ENCODE data around the gene HAGH.
"Not testable (repeated sequence)": the region's sequence is repeated elsewhere in the genome, so short reads cannot be mapped to it uniquely, and the experiment has no call there.

HAGH gene

DNA sequence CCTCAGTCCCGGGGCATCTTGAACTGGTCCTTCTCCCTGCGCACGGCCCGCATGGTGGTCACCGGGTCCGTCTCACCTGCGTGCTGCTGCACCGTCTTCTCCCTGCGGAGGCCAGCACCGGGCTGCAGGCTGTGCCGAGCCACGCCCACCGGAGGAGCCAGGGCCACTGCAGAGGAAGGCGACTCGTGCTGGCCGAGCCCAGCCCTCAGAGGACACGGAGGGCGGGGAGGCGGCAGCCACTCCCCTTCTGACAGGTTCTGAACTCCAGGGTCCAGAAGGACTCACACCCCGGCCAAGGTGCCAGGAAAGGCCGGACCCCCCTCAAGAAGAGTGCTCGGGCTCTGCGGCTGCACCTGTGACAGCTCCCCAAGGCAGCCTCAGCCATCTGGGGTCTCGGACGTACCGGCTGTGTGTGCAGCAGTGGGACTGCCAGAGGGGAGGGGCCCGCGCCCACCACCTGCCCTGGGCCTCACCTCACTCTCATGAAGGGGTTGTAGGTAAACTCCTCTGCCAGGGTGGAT lies 17.3 kb downstream of the HAGH start:
- no peak for DNase-seq

DNA sequence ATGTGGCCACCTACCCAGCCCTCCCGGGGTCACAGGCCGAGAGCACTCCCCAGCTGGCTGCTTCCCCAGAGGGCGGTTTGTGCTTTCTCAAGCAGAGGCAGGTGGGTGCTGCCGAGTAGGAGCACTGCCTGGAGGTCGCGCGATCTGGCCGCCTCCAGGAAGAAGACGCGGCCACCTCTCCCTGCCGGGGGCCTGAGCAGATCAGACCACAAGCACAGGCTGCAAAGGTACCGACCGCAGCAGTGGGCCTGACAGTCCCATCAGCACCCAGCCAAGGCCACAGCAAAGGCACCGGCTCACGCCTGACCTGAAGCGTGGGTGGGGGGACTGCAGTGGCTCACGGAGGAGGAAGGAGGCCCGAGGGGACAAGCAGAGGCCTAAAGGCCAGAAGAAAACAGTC lies 17.9 kb downstream of the HAGH start:
- DNase-seq: no peak

DNA sequence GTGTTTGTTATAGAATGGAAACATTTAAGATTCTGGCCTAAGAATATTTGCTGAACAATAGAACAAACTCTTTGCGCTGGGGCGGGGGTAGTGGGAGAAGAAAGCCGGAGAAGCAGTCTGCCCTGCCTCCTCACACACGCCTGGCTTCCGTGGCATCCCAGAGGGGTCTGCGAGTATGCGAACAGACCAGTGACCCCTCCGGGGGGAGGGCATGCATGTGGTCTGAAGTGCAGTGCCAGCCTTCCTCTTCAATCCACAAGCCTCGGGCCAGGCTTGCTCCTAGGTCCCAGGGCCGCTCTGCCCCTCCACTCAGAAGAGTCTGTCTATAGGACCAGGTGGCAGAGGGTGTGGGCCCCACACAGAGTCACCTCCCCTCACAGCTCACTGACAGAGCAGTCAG lies 19.0 kb downstream of the HAGH start:
- no peak for DNase-seq

DNA sequence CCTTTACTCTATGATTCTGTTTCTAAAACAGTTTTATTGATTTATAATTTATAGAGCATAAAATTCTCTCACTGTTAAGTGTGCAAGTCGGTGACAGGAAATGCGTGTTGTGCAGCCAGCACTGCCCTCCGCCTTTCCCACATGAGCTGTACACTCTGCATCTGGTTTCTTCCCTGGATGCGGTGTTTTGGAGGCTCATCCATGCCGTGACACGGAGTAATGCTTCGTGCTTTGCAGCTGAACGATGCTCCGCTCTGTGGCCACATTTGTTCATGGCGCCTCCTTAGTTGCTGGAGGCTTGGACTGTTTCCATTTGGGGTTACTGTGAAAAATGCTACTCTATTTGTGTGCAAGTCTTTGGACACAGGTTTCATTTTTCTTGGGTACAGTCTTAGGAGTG lies 25.9 kb downstream of the HAGH start:
- DNase-seq: no peak

DNA sequence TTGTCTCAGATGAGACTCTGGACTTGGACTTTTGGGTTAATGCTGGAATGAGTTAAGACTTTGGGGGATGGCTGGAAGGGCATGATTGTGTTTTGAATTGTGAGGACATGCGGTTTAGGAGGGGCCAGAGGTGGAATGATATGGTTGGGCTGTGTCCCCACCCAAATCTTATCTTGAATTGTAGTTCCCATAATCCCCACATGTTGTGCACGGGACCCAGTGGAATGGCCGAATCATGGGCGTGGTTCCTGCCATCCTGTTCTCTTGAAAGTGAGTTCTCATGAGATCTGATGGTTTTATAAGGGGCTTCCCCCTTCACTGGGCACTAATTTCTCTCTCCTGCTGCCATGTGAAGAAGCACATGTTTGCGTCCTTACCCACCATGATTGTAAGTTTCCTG lies 27.4 kb downstream of the HAGH start:
- DNase-seq: not testable (repeated sequence)

DNA sequence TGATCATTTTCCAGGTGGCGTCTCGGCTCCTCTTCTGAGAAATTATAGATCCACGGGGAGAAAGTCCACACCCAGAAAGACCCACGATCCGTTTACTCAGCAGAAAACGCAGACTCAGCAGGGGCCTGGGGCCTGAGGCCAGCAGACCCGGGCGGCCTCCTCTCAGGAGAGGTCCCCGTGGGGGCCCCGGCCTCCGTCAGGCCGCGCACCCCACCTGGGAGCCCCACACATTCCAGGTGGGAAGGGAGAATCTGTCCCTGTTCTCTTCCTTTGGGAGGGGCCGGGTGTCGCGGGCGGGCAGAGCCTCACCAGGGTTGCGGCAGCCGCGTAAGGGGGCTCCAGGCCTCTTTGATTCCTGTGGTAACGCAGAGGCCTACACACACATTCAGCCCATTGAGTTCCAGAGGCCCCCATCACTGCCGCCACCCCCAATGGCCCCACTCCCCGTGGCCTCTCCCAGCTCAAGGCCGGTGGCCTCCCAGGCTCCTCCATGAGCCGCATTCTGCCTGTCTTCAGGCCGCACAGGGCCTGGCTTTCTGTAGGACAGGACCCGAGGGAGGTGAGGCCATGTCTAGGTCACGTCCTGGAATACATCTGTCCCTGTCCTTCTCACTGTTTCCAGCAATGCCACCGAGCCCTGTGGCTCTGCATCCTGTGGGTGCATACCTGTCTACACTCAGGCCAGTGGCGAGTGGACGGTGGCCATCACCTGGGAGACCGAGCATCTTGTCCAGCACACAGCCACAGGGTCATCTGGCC lies 31.5 kb downstream of the HAGH start:
- no peak for DNase-seq

DNA sequence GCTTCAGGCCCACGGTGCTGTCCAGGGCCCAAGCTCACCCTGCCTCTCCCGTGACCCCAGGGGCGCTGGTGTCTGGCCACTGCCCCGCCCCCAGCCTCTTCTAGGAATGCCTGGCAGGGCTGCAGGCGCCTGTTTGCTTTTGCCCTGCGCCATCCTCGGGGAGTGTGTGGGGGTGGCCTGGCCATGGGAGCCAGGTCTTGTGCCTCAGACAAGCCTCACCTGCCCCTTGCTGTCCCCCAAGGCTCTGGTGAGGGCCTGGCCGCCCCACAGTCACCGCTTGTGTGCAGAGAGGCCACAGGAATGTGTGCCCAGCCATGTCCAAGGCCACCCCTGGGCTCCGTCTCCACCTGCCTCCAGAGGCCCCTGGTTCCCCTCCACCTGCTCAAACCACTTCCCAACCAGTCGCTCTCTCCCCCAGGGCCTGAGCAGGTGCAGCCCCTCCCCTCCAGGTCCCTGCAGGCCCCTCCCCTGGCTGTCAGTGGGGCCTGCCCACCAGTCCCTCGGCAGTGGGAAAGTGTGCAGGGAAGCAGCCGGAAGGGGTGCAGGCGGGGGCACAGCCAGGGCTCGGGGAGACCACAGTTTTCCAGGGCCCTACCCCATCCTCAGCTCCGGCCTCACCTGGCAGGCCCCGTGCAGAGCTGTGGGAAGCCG lies 32.3 kb downstream of the HAGH start:
- DNase-seq: no peak

DNA sequence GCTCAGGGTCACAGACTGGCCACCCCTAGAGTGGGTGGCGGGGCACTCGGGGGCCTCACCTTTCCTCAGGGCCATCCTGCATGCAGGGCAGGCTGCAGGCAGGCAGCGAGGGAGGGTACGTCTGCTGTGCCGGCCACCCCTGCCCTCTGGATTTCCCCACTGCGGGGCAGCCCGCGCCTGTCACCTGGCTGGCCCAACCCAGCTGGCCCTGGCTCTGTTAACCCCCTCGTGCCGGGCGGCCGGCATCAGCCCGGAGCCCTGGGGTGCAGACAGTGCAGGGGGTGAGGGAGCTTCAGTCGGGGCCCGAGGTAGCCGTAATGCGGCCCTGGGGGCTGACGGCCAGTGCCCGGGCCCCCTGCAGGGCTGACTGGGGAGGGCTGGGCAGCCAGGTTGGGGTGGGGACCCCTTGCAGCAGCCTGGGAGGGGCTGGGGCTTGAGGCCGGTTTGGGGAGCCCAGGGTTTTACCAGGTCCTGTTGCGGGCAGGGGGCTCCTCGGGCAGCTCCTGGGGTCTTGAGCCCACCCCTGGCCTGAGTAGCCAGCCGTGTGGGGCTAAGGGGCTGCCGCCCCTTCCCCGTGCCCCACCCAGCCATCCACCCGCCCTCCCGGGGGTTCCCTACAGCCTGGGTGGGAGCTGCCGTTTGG lies 32.9 kb downstream of the HAGH start, which contains the start of gene IGFALS:
IGFALS (minus strand) TSS at position 128 of the 643 bp plus-strand sequence; CDS start at position 75, 53 bp downstream.
- no peak for DNase-seq

DNA sequence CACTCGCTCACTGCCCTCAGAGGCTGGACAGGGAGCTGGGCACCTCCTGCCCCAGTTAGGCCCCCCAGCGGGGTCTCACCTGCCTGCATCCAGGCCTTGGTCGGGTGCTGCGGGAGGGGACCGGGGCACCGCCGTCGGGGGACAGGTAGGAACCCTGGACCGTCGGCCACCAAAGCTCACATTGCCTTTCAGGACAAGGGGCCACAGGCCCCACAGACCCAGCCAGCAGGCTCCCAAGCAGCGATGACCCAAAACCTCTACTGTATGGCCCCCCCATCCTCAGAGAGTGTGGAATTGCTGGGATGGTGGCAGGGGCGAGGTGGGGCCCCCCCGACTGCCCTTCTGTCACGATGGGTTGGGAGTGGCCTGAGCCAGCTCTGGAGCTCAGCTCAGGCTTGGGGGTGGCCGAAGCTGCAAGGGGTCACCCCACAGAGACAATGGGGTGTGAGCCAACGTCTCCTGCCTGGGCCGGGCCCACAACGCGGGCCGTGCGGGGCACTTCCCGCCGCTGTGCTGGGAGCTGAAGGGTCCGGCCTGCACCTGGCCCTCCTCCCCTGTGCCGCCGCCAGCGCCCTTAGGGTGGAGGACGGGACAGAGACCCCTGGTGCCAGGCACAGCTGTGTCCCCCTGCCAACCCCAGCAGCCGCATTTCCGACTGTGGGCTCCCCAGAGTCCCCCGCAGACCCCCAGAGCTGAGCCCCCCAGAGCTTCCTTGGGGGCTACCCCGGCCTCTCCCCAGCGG lies 33.6 kb downstream of the HAGH start:
- no peak for DNase-seq

DNA sequence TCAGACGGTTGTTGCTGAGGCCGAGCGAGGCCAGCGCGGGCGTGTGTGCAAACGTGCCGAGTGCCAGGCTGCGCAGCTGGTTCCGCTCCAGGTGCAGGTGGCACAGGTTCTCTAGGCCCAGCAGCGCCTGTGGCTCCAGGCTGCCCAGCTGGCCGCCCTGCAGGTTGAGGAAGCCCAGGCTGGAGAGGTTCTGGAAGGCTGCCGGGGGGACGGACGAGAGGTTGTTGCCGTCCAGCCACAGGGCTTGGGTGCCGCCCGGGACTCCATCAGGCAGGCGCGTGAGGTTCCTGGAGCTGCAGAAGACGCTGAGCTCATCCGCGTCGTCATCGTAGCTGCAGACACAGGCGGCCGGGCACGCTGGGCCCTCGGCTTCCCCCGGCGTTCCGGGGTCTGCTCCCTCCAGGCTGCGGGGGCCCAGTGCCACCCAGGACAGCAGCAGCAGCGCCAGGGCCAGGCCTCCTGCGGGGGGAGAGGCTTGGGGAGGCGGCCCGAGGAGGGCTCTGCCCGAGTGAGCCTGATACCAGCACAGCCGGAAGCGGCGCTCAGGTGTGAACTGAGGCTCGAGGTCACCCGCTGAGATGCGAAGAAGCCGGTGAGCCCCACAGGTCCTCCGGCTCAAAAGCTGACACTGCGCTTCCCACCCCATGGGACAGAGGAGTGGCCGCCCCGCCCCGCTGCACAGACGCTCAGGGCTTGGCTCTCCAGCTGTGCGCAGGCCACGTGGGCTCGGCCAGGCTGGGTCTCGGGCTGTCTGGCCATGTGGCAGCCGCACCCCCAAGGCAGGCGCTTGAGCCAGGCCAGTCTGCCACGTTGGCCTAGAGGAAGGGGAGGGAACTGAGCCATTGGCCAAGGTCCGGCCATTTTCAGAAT lies 34.4 kb downstream of the HAGH start:
- no peak for DNase-seq

DNA sequence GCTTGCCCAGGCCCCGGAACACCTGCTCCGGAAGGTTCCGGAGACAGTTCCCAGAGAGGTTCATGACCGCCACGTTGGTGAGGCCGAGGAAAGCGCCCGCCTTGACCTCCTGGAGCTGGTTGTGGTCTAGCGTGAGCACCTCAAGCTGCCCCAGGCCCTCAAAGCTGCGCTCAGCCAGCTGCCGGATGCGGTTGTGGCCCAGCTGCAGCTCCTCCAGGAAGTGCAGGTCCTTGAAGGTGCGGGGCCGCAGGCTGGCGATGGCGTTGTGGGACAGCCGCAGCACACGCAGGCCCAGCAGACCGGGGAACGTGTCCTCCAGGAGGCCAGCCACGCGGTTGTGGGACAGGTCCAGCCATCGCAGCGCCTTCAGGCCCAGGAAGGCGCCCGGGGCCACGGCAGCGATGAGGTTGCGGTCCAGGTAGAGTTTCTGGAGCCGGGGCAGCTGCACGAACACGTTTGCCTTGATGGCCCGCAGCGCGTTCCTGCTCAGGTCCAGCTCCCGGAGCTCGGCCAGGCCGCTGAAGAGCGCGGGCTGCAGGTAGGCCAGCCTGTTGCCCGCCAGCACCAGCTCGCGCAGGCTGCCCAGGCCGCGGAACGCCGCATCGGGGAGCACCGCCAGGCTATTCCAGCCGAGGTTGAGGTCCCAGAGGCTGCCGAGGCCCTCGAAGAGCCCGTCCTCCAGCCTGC lies 35.2 kb downstream of the HAGH start:
- DNase-seq: no peak

DNA sequence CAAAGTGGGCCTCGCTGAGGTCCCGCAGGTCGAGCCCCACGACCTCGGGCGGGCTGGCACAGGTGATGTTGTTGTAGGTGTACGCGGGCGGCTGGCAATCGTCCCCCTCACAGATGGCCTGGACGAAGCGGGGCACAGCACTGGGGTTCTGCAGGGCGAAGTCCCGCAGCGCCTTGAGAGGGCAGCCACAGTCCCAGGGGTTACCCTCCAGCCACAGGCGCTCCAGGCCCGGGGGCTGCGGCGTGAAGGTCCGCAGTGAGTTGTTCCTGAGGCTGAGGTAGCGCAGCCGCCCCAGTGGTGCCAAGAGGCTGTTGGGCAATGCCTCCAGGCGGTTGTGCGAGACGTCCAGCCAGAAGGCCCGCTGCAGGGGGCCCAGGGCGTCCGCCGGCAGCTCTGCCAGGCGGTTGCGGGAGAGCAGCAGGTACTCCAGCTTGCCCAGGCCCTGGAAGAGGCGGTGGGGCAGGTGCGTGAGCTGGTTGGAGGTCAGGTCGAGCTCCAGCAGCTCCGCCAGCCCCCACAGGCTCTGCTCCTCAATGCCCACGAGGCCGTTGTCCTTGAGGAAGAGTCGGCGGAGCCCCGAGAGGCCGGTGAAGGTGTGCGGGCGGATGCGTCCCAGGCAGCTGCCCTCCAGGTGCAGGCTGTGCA lies 35.9 kb downstream of the HAGH start:
- no peak for DNase-seq

DNA sequence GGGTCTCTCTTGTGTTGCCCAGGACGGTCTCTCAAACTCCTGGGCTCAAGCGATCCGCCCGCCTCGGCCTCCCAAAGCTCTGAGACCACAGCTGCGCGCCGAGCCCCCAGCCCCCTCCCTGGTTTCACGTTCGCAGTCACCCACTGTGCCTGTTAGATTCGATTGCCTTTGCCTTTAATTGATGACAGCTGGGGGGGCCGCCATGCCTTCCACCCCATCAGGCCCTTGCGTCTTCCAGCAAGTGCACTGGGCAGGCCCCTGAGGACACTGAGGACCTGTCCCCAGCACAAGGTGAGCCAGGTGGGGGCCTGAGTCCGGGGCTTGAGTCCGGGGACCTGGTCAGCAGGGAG lies 36.4 kb downstream of the HAGH start:
- no peak for DNase-seq

DNA sequence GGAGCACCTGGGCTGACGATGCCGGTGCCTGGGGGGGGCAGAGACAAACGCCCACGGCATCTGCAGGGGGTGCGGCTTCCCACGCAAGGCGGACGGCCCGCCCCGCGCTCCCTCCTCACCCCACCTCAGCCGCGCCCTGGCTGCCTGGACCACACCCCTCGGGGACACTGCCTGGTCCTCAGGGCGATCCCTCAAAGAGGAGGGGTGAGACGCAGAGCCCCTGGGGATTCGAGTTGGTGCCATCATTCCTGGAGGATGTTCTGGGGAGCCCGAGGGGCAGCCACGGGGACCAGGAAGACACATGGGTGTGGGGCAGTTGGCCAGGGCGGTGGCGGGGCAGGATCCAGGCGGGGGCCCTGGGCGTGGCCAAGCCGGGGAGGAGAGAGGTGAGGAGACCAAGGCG lies 37.0 kb downstream of the HAGH start:
- DNase-seq: no peak

DNA sequence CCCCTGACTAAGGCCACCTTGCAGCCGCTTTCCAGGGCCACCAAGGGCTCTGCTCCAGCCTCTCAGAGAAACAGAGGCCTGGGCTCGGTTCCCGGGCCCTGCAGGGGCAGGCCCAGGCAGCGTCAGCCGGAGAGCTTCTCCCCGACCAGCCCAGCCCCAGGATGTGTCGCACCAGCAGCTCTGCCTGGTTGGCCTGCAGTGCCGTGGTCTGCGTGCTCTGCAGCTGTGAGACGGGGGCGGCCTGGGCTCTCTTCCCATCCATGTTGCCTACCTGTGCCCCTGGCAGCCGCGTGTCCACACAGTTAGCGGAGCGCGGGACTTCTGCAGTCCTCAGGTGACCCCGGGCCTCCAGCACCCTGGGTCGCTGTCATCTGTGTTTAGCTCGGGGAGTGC lies 37.9 kb downstream of the HAGH start:
- DNase-seq: no peak

DNA sequence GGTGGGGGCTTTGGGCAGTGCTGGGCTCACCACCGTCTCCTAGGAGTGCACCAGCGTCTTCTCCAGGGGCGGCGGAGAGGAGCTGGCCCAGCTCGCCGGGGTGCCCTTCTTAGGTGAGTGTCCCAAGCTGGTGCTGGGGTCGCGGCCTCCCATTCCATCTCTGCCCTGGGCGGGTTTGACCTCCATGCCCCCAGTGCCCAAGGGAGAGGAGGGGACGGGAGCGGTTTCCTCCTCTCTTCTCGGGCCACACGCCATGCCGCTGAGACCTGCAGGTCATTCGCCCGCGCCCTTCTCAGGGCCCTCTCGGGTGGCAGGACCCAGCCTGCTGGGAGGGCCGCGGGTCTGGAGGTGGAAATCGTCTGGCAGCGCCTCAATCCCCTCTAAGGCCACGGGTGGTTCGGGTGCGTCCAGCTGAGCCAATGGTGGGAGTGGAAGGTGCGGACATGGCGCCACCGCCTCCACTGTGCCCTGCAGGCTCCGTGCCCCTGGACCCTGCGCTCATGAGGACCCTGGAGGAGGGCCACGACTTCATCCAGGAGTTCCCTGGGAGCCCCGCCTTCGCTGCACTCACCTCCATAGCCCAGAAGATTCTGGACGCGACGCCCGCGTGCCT lies 38.4 kb downstream of the HAGH start:
- no peak for DNase-seq

DNA sequence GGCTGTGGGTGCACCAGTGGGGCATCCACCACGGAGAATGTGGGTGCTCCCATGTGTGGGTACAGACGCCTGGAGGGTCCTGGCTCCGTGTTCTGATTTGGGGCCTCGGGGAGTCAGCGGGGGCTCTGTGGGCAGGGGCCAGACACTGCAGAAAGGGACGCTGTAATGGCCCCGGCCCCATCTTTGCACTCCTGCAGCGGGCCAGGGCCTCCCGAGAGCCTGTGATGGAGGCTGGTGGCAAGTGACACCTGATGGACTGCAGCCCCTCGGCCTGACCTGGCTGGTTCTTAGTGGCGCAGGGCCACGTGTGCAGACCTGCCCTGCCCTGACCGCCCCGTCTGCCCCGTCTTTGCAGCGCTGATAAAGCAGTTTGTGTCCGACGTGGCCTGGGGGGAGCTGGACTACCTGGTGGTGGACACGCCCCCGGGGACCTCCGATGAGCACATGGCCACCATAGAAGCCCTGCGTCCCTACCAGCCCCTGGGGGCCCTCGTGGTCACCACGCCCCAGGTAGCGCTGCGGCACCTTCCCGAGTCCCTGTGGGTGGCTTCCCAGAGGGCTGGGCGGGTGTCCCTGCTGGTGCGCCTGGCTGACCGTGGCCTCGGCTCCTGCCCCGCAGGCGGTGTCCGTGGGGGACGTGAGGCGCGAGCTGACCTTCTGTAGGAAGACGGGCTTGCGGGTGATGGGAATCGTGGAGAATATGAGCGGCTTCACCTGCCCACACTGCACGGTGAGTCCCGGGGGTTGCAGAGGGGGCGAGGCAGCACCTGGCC lies 39.1 kb downstream of the HAGH start:
- no peak for DNase-seq

DNA sequence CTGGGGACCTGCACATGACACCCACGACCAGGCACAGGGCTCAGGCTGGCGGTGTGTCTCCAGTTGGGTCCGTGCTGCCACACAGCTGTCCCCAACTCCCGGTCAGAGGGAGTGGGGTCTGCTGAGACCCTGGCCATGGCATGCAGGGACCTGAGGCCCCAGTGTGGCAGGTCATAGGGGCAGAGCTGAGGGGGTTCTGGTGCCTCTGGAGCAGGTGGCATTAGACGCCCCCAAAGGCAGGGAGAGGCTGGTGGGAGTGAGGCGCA lies 39.6 kb downstream of the HAGH start:
- no peak for DNase-seq

DNA sequence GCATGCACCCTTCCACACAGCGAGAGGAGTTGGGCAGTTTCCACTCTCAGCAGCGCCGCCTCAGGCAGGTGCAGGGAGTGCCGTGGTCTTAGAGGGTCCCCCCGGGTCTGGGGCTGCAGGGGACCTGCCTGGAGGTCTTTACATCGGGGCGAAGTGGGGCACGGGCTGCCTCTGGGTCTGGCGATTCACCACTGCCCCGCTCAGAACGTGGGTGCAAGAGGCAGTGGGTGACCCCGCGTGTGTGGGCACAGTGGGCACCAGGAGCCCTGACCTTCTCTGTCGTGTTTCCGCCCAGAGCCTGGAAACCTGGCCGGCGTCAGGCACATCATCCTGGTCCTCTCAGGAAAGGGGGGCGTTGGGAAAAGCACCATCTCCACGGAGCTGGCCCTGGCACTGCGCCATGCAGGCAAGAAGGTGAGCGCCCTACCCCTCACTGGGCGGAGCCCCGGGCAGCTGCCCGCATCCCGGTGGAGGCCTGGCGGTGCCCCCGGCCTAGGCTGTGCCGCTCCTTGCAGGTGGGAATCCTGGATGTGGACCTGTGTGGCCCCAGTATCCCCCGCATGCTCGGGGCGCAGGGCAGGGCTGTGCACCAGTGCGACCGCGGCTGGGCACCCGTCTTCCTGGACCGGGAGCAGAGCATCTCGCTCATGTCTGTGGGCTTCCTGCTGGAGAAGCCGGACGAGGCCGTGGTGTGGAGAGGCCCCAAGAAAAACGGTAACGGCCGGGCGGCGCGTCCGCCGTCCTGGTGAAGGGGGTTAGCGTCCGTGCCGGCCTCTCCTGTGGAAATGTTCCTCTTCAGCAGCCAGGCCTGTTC lies 40.2 kb downstream of the HAGH start:
- DNase-seq: no peak

DNA sequence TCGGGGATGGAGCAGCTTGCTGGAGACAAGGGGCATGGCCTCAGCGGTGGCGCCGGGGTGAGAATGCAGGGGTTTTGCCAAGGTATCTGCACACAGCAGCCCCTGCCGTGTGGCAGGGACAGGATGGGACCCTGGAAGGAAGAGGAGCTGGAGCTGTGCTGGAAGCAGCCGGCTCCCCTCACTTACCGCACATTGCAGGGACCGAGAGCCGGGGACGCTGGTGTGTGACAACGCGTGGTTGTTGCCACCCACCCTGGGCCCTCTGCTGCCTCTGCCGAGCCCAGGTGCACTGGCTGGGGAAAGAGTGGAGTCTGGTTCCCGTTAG lies 40.8 kb downstream of the HAGH start:
- no peak for DNase-seq

Data from COR-L47 (cell line).